Measurements from ENCODE around the gene ZNF280B. TPM values are rescaled to one million over a fixed set of nuclear protein-coding genes. Genes with fewer than 3 reads are reported as not detected.
A peak's percentile ranks its signal among the peaks of the same experiment; 100 is the strongest.

ZNF280B gene
- total and polyA plus RNA-seq, 9 of the 15 experiments (the other 6 are each of a cell fraction or from before 2014, with no cell fraction given) = 7.7 to 29.9 (median 20.0) TPM

DNA sequence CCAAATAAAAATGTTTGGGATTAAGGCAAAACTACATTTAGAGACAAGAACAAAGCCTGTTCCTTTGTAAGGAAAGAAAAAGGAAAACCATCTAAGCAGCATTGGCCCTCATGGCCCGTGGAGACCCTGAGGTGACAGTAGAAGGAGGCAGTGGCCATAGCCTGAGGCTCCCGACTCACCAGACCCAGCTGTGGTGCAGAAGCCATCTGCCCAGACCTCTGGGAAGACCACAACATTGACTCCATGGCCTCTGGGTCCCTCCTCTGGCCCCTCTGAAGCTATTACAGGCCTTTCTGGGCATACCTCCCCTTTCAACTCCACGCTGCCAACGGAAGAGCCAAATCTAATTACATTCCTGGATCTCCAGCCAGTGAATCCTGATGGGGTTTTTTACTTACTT lies 44.1 kb upstream of the ZNF280B start:
- Histone ChIP-seq H3K27me3 (ENCODE audit: control insufficient read depth in 2 of 2, insufficient read depth in 2 of 2, low read length in 2 of 2) (no peaks in the 10 kb centered on the region), H3K4me3 (no peak overlapping the region), H3K9me1 (ENCODE audit: control insufficient read depth, insufficient read depth, low read length) (peaks cover 70% of the 10 kb centered on the region), H3K9me3 (replicated peaks; ENCODE audit: control insufficient read depth, insufficient read depth, low read depth, low read length) (no peaks in the 10 kb centered on the region), H3K9ac (ENCODE audit: insufficient read depth in 1 of 2, low read depth in 2 of 2, low read length in 2 of 2) (peak overlapping the region in 1 of 2 experiments; percentile 81; a peak in 2 of 4 replicates), H3K36me3 (ENCODE audit: control insufficient read depth, insufficient read depth, low read length) (peaks cover 97% of the 10 kb centered on the region), H3K4me1 (replicated peaks in 1 of 2; ENCODE audit: control insufficient read depth in 2 of 2, insufficient read depth in 2 of 2, low read length in 2 of 2) (peaks cover 52 to 63% of the 10 kb centered on the region in 2 experiments), H4K20me1 (replicated peaks; ENCODE audit: control insufficient read depth, insufficient read depth, low read length) (peaks cover 87% of the 10 kb centered on the region), H3K4me2 (ENCODE audit: insufficient read depth, low read length) (peak overlapping the region; percentile 8; the same call in 1 of the 2 replicates), H3K79me2 (ENCODE audit: control insufficient read depth, insufficient read depth, low read length) (peaks cover 87% of the 10 kb centered on the region), H2AFZ (ENCODE audit: low read depth, low read length) (no peak overlapping the region), H3K27ac (ENCODE audit: extremely low read depth, low read depth, low read length) (peak overlapping the region; percentile 2; the same call in 2 of the 3 replicates)
- 84% methylated on average over 4 of the region's 4 CpGs for WGBS (ENCODE audit: insufficient coverage, low coverage, missing lambda C conversion rate)
- no TSS peak for BruUV-seq (replicated peaks)
- TF ChIP-seq, protein P1, sequence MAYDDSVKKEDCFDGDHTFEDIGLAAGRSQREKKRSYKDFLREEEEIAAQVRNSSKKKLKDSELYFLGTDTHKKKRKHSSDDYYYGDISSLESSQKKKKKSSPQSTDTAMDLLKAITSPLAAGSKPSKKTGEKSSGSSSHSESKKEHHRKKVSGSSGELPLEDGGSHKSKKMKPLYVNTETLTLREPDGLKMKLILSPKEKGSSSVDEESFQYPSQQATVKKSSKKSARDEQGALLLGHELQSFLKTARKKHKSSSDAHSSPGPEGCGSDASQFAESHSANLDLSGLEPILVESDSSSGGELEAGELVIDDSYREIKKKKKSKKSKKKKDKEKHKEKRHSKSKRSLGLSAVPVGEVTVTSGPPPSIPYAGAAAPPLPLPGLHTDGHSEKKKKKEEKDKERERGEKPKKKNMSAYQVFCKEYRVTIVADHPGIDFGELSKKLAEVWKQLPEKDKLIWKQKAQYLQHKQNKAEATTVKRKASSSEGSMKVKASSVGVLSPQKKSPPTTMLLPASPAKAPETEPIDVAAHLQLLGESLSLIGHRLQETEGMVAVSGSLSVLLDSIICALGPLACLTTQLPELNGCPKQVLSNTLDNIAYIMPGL (CRISPR knock-in tag; IDR thresholded peaks at IDR 0.05) = peak; percentile 41; the same call in 1 of the 2 replicates
- TF ChIP-seq CHD1 (IDR thresholded peaks at IDR 0.05; ENCODE audit: low read length) (no peak), NFIC (IDR thresholded peaks at IDR 0.05) (no peak), TCF3 (CRISPR knock-in tag; IDR thresholded peaks at IDR 0.05) (no peak), FOXJ2 (tag; IDR thresholded peaks at IDR 0.05) (no peak), CREM (IDR thresholded peaks at IDR 0.05; ENCODE audit: low read depth) (no peak), ZNF239 (CRISPR knock-in tag; IDR thresholded peaks at IDR 0.05) (no peak), GATAD2A (IDR thresholded peaks at IDR 0.05) (no peak)
- TF ChIP-seq, protein P2, sequence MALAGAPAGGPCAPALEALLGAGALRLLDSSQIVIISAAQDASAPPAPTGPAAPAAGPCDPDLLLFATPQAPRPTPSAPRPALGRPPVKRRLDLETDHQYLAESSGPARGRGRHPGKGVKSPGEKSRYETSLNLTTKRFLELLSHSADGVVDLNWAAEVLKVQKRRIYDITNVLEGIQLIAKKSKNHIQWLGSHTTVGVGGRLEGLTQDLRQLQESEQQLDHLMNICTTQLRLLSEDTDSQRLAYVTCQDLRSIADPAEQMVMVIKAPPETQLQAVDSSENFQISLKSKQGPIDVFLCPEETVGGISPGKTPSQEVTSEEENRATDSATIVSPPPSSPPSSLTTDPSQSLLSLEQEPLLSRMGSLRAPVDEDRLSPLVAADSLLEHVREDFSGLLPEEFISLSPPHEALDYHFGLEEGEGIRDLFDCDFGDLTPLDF (CRISPR knock-in tag; IDR thresholded peaks at IDR 0.05) = peak; percentile 54; the same call in 1 of the 2 replicates
- TF ChIP-seq, protein P3, sequence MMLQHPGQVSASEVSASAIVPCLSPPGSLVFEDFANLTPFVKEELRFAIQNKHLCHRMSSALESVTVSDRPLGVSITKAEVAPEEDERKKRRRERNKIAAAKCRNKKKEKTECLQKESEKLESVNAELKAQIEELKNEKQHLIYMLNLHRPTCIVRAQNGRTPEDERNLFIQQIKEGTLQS (IDR thresholded peaks at IDR 0.05) = no peak
- TF ChIP-seq, protein P3 (CRISPR knock-in tag; conservative IDR thresholded peaks at IDR 0.05) = peak; percentile 22; the same call in 1 of the 2 replicates
- TF ChIP-seq, protein P4, sequence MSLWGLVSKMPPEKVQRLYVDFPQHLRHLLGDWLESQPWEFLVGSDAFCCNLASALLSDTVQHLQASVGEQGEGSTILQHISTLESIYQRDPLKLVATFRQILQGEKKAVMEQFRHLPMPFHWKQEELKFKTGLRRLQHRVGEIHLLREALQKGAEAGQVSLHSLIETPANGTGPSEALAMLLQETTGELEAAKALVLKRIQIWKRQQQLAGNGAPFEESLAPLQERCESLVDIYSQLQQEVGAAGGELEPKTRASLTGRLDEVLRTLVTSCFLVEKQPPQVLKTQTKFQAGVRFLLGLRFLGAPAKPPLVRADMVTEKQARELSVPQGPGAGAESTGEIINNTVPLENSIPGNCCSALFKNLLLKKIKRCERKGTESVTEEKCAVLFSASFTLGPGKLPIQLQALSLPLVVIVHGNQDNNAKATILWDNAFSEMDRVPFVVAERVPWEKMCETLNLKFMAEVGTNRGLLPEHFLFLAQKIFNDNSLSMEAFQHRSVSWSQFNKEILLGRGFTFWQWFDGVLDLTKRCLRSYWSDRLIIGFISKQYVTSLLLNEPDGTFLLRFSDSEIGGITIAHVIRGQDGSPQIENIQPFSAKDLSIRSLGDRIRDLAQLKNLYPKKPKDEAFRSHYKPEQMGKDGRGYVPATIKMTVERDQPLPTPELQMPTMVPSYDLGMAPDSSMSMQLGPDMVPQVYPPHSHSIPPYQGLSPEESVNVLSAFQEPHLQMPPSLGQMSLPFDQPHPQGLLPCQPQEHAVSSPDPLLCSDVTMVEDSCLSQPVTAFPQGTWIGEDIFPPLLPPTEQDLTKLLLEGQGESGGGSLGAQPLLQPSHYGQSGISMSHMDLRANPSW (CRISPR knock-in tag; IDR thresholded peaks at IDR 0.05) = peak; percentile 98
- intact Hi-C loops (cut with micrococcal nuclease) = loop anchor here (1.0 to 10.0 kb wide), 4 partner anchors 88 to 918 kb away; partner anchors contain the start of genes CCDC116, MAPK1 and YDJC
- in situ Hi-C loops (cut with MboI) = no loop called here
- CTCF ChIA-PET (ENCODE audit: low intra/inter-chr PET ratio) = interaction anchor here (0.6 to 2.7 kb wide), 10 partner anchors 9 to 219 kb away, joined by 3 to 25 read pairs (median 3); no protein-coding TSS in a partner anchor
- no peak for FAIRE-seq
- POLR2A ChIA-PET = interaction anchor here (0.7 to 15.3 kb wide), 13 partner anchors 13 to 352 kb away, joined by 3 to 708 read pairs (median 4); partner anchors contain the start of genes ZNF280A and ZNF280B
- peak; percentile 21 for ATAC-seq
- peak; percentile 84 to 87 (median 86) for DNase-seq (ENCODE audit: extremely low read depth in 1 of 4, low spot score in 3 of 4)

All from K562 (cell line).